Stimulated activated CD4-positive, alpha-beta T cell treated with anti-CD3 and anti-CD28 coated beads, TNF-alpha, amount 100 ng/mL, for 1 hour (primary cell): ENCODE data around the gene PCSK7.

Experiments
- DNase-seq, 3 donors: peaks; one replicate each; pipeline ENCODE4 v3.0.0-alpha.2; 2020; ENCODE audit warnings: low read depth in 3 of 3, low spot score in 1 of 3

Gene PCSK7

GRCh38 chr11:117160826-117161225, 71.0 kb downstream of the PCSK7 start:
- no peak for DNase-seq

- no peak for DNase-seq
Observed at GRCh38 chr11:117159892-117160291, 72.0 kb downstream of the PCSK7 start.

- DNase-seq = no peak
Observed at GRCh38 chr11:117157507-117157906, 74.4 kb downstream of the PCSK7 start.

GRCh38 chr11:117154468-117154867, 77.4 kb downstream of the PCSK7 start:
- DNase-seq = no peak
